Measurements from ENCODE around the gene PRRT2. TPM values are rescaled to one million over a fixed set of nuclear protein-coding genes. Genes with fewer than 3 reads are reported as not detected.

Gene PRRT2
- total and polyA plus RNA-seq, 2 donors (not counting 3 experiments of a cell fraction or from before 2014, with no cell fraction given), result 3.3 TPM

- no peaks in the 10 kb centered on the region for H3K79me2 ChIP-seq (ENCODE audit: control insufficient read depth, insufficient read depth, low read length)
- peak; percentile 83 for FAIRE-seq
- no TSS peak for BruUV-seq (replicated peaks)
Observed at GRCh38 chr16:29848420-29849297, 36.7 kb downstream of the PRRT2 start.

More at GRCh38 chr16:29848420-29849297, 36.7 kb downstream of the PRRT2 start:
- DNase-seq (ENCODE audit: low read depth, low spot score), result peak; percentile 63
- Histone ChIP-seq H3K27me3 (ENCODE audit: control insufficient read depth in 2 of 2, insufficient read depth in 2 of 2, low read length in 2 of 2) (no peaks in the 10 kb centered on the region), H3K9ac (replicated peaks; ENCODE audit: extremely low read depth, insufficient read depth, low read length) (no peak overlapping the region), H3K27ac (ENCODE audit: insufficient read depth, low read depth, low read length) (no peak overlapping the region), H3K4me2 (ENCODE audit: insufficient read depth, low read length) (no peak overlapping the region), H3K4me1 (ENCODE audit: control insufficient read depth, extremely low read depth, insufficient read depth, low read length) (peaks cover 5% of the 10 kb centered on the region), H3K9me1 (replicated peaks; ENCODE audit: control insufficient read depth, extremely low read depth, insufficient read depth, low read length) (no peaks in the 10 kb centered on the region), H3K4me3 (replicated peaks in 1 of 3; ENCODE audit: insufficient read depth in 1 of 3, low read depth in 1 of 3, low read length in 3 of 3) (no peak overlapping the region), H2AFZ (ENCODE audit: low read depth, low read length) (no peak overlapping the region), H3K36me3 (ENCODE audit: control insufficient read depth in 2 of 2, extremely low read depth in 1 of 2, insufficient read depth in 2 of 2, low read length in 2 of 2) (peaks cover 0 to 15% of the 10 kb centered on the region in 2 experiments), H4K20me1 (replicated peaks; ENCODE audit: control insufficient read depth, extremely low read depth, insufficient read depth, low read length) (no peaks in the 10 kb centered on the region), H3K9me3 (replicated peaks; ENCODE audit: control insufficient read depth, insufficient read depth, low read length) (no peaks in the 10 kb centered on the region)
- intact Hi-C loops (cut with micrococcal nuclease) (loop anchor here (1.0 to 2.0 kb wide), 4 partner anchors 28 to 173 kb away; partner anchors contain the start of gene MVP), dilution Hi-C loops (cut with MboI; ENCODE audit: extremely low pct_ligation_motif_present, low sequenced_read_pairs) (no loop called here)
- ChIA-PET CTCF (interaction anchor here (0.6 to 5.2 kb wide), 54 partner anchors 9 to 183 kb away, joined by 3 to 163 read pairs (median 5); partner anchors contain the start of genes ASPHD1, CDIPT, HIRIP3 and KCTD13), POLR2A (interaction anchor here (0.6 to 1.3 kb wide), 5 partner anchors 28 to 43 kb away, joined by 3 to 7 read pairs (median 4); partner anchors contain the start of gene MVP)
- no peak for TF ChIP-seq POLR2A (IDR thresholded peaks at IDR 0.05; ENCODE audit: low read depth, low read length)
- peak; percentile 83 to 97 for TF ChIP-seq CTCF (IDR thresholded peaks at IDR 0.05; ENCODE audit: extremely low read depth in 1 of 2, insufficient read depth in 1 of 2, low read depth in 1 of 2, low read length in 2 of 2)
- TF ChIP-seq POLR2AphosphoS5 (IDR thresholded peaks at IDR 0.05; ENCODE audit: insufficient read depth, low read depth, low read length), result no peak
- no peak for TF ChIP-seq EZH2 (IDR thresholded peaks at IDR 0.05; ENCODE audit: borderline replicate concordance, low read depth, low read length, severe bottlenecking)
- TF ChIP-seq FOS (IDR thresholded peaks at IDR 0.05; ENCODE audit: borderline replicate concordance, insufficient read depth, low read length), result no peak

Measured in endothelial cell of umbilical vein (primary cell).